Ammon's horn (tissue), 1 donor: Measurements from ENCODE around the gene SF3A2.
A peak's percentile ranks its signal among the peaks of the same experiment; 100 is the strongest.

Experiments used
- DNase-seq: peaks from one replicate; pipeline ENCODE4 v3.0.0-alpha.2; 2016; ENCODE audit warnings: low spot score

SF3A2 gene

GRCh38 chr19:2253106-2254063 lies 16.8 kb downstream of the SF3A2 start:
- DNase-seq = no peak

- no peak for DNase-seq
These were observed 17.6 kb downstream of the SF3A2 start for GRCh38 chr19:2254064-2254872.

GRCh38 chr19:2255112-2255845 lies 18.7 kb downstream of the SF3A2 start:
- DNase-seq = no peak

GRCh38 chr19:2255982-2256685 lies 19.5 kb downstream of the SF3A2 start, which contains the start of gene JSRP1:
Gene JSRP1, minus strand, starts transcription at chr19:2256417. Its CDS starts 1,103 bp downstream, at chr19:2255314.
- DNase-seq = no peak

GRCh38 chr19:2259336-2259735 lies 22.7 kb downstream of the SF3A2 start:
- no peak for DNase-seq

GRCh38 chr19:2260341-2260805 lies 23.7 kb downstream of the SF3A2 start:
- no peak for DNase-seq

GRCh38 chr19:2261438-2262172 lies 25.0 kb downstream of the SF3A2 start:
- no peak for DNase-seq

- peak; percentile 85 for DNase-seq
These were observed 29.8 kb downstream of the SF3A2 start for GRCh38 chr19:2266183-2266993.

- no peak for DNase-seq
These were observed 31.8 kb downstream of the SF3A2 start for GRCh38 chr19:2268480-2268830.

- no peak for DNase-seq
These were observed 32.2 kb downstream of the SF3A2 start for GRCh38 chr19:2268861-2269243.

- peak; percentile 96 for DNase-seq
These were observed 32.9 kb downstream of the SF3A2 start for GRCh38 chr19:2269244-2270156.

- no peak for DNase-seq
These were observed 33.5 kb downstream of the SF3A2 start for GRCh38 chr19:2270157-2270422.

GRCh38 chr19:2270423-2271233 lies 34.0 kb downstream of the SF3A2 start:
- peak; percentile 76 for DNase-seq

- no peak for DNase-seq
These were observed 34.8 kb downstream of the SF3A2 start for GRCh38 chr19:2271234-2272103.

GRCh38 chr19:2273356-2274184 lies 36.9 kb downstream of the SF3A2 start:
- DNase-seq = no peak

GRCh38 chr19:2274185-2274711 lies 37.6 kb downstream of the SF3A2 start:
- no peak for DNase-seq
